Endothelial cell of umbilical vein (primary cell): ENCODE results near the gene SRRM4.

Experiments used
- EZH2 ChIP-seq: IDR thresholded peaks from 2 replicates; pipeline ENCODE4 v1.6.1; 2012; ENCODE audit warnings: borderline replicate concordance, low read depth, mild to moderate bottlenecking, moderate library complexity, low read length, inconsistent platforms; ENCODE audit not compliant: severe bottlenecking
- MYC ChIP-seq: IDR thresholded peaks from one replicate; pipeline ENCODE4 v1.6.1; 2011; ENCODE audit warnings: mild to moderate bottlenecking, low read depth, low read length
- POLR2A ChIP-seq: IDR thresholded peaks from 2 replicates; pipeline ENCODE4 v1.6.1; 2012; ENCODE audit warnings: low read depth, mild to moderate bottlenecking, control low read depth, low read length
- POLR2AphosphoS5 ChIP-seq: IDR thresholded peaks from 2 replicates; pipeline ENCODE4 v1.6.1; 2012; ENCODE audit warnings: low read depth, mild to moderate bottlenecking, control low read depth, low read length, moderate library complexity; ENCODE audit not compliant: insufficient read depth
- TF ChIP-seq, protein P1 (sequence below), 2 donors: IDR thresholded peaks; 1 replicate in 1 of 2; 2 replicates in 1 of 2; pipeline ENCODE4 v1.5.1; 2011; ENCODE audit warnings: low read length in 2 of 2, mild to moderate bottlenecking in 2 of 2, moderate library complexity in 2 of 2, control low read depth in 1 of 2, inconsistent platforms in 1 of 2, low read depth in 1 of 2; ENCODE audit not compliant: insufficient read depth in 1 of 2; ENCODE audit errors: extremely low read depth in 1 of 2

- TF ChIP-seq POLR2AphosphoS5 = no peak
- TF ChIP-seq, protein P1, sequence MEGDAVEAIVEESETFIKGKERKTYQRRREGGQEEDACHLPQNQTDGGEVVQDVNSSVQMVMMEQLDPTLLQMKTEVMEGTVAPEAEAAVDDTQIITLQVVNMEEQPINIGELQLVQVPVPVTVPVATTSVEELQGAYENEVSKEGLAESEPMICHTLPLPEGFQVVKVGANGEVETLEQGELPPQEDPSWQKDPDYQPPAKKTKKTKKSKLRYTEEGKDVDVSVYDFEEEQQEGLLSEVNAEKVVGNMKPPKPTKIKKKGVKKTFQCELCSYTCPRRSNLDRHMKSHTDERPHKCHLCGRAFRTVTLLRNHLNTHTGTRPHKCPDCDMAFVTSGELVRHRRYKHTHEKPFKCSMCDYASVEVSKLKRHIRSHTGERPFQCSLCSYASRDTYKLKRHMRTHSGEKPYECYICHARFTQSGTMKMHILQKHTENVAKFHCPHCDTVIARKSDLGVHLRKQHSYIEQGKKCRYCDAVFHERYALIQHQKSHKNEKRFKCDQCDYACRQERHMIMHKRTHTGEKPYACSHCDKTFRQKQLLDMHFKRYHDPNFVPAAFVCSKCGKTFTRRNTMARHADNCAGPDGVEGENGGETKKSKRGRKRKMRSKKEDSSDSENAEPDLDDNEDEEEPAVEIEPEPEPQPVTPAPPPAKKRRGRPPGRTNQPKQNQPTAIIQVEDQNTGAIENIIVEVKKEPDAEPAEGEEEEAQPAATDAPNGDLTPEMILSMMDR (IDR thresholded peaks at IDR 0.05; ENCODE audit: extremely low read depth in 1 of 2, insufficient read depth in 1 of 2, low read depth in 1 of 2, low read length in 2 of 2) = no peak
- TF ChIP-seq POLR2A = no peak
- no peak for TF ChIP-seq MYC
- TF ChIP-seq EZH2 = no peak
These were observed 230.5 kb downstream of the SRRM4 start for GRCh38 chr12:119211884-119212283.
